Occipital lobe (tissue), 2 donors: ENCODE results near the gene MYBPH. TPM values are rescaled to one million over a fixed set of nuclear protein-coding genes. Genes with fewer than 3 reads are reported as not detected.

ENCODE experiments used
- DNase-seq: peaks from one replicate; lab custom pipeline; 2025; lab: John Stamatoyannopoulos, UW
- total RNA-seq: library from RNA; depleted of rRNA; stranded (reverse); fragments of >200 nt; gene quantifications from one replicate; pipeline ENCODE4 v1.2.3, GENCODE V29; 2014

Gene MYBPH
- total RNA-seq, 1 donor from 2014 or later, result not detected

GRCh38 chr1:203150511-203151297 is 24.9 kb downstream of the MYBPH start:
- DNase-seq, result no peak

DNA sequence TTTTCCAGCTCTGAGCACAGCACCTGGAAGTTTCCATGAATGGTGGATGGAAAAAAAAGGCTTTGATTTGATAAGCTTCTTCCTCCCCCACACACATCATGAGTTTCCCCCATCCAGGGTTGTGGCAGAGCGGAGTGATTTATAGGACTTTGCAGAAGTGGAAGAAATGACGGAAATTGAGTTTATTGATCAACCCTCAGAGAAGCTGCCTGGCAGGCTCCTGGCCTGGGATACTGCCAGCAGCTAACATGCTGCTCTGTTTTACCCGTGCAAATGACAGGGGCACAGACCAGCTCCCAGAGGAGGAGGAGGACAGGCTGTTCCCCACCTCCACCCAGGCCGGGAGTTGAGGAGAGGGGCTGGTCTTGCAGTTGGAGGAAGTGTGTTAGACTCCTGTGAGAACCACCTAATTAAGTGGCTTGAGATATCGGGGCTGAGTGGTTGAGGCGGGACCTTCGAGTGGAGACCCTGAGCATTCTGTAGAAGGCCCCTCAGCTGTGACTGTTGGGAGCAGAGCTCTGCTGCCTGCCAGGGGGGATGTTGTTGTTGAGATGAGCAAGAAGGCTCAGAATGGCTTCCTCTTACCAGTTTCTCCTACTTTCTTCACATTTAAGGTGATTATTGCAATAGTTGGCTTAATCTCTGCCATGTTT is 26.3 kb downstream of the MYBPH start:
- DNase-seq, result no peak

DNA sequence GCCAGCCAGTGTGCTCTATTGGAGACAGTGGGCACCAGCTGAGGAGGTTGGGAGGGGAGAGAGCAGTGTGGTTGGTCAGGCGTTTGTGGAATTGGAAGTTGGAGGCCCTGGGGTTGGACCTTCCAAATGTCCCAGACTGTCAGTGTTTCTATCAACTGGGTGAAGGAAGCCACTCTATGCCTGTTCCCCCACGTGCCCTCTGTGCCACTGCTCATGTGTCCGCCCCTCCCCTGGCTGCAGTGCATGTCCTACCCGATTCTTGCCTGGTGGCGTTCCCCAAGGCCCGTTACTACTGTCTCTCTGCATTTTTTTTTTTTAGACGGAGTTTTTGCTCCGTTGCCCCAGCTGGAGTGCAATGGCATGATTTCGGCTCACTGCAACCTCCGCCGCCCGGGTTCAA is 27.0 kb downstream of the MYBPH start:
- DNase-seq, result no peak

- DNase-seq, result no peak
These were observed 27.5 kb downstream of the MYBPH start for GRCh38 chr1:203148127-203148526.

DNA sequence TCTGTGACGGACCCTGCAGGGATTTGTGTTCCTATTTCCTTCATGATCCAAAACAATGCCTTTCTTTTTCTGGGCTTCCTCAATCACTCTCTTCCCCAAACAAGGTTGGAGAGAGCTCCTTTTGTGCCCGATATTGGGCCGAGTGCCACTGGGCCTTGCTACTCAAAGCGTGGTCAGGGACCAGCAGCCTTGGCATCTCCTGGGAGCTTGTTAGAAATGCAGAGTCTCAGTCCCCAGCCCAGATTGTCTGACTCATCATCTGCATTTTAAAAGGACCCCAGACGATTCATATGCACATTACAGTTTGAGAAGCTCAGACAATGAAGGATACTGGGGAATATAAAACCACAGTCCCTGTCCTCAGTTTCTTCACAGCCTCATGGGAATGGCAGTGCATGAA is 28.2 kb downstream of the MYBPH start:
- peak; percentile 51 for DNase-seq

DNA sequence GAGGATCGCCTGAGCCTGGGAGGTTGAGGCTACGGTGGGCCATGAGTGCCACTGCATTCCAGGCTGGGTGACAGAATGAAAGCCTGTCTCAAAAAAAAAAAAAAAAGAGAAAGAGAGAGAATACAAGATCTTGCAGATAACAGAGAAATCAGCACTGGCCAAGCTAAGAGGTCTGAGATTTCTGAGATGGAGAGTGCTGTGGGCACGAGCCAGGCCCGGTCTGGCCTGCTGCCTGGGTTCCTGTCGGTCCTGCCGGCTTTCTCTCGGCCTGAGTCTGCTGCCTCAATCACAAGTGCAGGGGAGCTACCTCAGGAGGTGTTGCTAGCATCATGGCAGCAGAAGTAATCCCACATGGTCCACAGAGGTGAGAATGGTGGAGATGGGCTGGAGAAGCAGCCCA is 29.1 kb downstream of the MYBPH start:
- no peak for DNase-seq

DNA sequence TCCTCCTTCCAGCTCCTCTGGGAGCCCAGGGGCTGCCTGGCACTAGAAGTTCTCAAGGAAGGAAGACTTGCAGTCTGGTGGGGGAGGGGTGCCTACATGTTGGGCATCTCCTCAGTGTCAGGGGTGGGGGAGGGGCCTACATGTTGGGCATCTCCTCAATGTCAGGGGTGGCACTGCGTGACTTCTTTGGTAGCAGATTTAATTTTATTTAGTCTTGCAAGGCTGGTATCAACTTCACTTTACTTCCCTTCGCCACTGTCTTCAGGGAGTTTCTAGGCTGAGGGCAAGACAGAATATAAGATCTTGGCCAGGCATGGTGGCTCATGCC is 29.6 kb downstream of the MYBPH start:
- DNase-seq, result no peak

DNA sequence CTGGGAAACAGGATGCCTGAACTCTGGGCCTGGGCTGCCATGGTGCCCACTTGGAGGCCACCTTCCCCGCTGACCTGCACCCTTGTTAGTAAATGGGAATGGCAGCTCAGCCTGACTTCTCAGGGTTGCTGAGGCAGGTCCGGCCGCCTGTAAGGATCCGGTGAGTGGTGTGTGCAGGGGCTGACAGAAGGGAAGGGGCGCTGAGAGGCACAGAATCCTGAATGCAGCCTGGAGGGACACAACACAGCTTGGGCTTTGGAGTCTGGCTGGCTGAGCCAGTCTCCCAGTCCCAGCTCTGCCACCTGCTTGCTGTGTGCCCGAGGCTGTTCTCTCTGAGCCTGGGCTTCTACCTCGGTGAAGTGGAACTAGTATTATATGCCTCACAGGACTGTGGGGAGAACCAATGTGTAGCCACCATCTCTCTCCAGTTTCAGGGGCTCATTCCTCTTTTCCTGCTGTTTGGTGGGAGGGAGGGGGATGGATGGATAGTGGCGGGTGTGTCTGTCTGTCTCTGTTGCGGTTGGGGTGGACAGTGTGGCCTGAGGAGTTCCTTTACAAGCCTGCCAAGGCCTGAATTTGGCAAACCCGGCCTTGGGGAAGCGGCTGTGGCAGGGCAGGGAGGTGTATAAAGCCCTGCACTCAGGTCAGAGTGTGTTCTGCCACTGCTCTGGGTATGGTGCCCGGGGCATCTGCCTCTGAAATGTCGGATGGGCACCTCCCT is 30.1 kb downstream of the MYBPH start:
- no peak for DNase-seq

- peak; percentile 66 for DNase-seq
These were observed 31.0 kb downstream of the MYBPH start for GRCh38 chr1:203144661-203145060.

GRCh38 chr1:203143641-203144040 is 32.0 kb downstream of the MYBPH start:
- DNase-seq, result no peak

DNA sequence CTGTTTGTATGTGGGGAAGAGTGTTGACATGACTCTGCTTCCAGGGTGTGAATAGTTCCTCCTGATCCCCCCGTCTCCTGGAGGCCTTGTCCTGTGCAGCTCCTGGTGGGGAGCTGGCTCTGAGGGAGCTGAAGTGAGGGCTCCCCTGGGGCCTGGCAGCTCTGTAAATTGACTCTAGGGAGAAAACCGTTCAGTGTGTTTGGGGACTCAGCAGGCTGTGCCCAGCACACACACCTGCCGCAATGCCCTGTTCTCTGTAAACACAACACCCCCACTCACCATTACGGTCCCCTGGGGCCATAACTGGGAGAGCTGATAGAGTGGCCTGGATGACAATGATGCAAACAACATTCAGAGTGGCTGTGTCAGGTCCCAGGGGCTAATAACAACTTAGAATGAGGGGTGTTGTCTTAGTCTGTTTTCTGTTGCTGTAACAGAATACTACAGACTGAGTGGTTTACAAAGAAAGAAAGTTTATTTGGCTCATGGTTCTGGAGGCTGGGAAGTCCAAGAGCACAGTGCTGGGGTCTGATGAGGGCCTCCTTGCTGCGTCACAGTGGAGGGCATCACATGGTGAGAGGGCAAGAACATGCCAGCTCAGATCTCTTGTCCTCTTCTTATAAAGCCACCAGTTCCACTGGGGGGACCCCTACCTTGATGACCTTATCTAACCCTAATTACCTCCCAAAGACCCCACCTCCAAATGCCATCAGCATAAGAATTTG is 32.8 kb downstream of the MYBPH start:
- DNase-seq, result no peak

DNA sequence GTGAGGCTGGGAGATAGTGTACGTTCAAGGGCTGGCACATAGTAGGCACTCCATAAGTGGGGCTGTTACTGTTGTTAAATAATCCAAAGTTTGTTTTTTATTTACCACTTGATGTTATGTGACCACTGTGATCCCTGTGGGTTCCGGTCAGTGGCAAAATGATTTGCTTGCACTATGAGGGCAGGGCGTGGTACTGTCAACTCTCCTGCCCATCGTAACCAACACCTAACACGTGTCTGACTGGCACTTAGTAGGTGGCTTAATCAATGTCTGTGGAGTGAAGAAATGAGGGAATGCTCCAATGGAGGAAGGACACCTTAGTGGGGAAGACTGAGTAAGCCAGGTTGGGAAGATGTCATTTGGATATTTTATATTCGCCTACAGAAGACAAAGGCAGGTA is 33.5 kb downstream of the MYBPH start:
- no peak for DNase-seq

DNA sequence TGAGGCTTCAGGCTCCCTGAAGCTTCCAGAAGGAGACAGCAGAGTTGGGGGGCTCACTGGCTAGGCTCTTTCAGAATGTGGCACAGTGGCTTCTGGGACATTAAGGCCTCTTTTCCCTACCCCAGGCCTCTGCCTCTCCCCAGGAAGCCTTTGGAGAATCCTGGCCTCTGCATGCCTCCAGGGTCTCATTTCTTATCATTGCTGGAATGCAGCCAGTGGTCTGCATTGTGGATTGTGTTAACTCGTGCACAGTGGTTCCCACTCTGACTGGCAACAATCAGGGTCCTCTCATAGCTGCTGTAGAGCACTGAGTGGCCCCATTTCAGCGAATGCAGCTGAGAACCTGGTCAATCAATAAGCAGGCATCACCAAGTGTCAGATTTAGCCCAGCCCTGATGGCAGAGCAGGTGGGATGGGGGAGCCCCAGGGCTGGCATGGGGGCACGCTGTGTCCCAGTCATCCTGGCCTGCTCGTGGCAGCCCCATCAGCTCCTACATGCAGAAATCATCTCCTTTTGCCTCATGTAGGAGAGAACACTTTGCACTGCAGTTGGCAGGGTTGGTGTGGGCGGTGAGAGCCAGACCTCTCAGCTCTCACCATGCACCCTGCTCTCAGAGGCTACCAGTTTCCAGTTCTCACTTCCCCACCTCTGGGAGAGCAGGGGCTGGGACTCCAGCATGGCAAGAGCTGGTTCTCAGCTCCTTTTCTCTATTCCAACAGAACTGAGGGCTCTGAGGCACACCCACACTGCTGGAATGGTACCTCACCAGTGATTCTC is 34.7 kb downstream of the MYBPH start:
- no peak for DNase-seq

- no peak for DNase-seq
These were observed 35.6 kb downstream of the MYBPH start for GRCh38 chr1:203139976-203140475.

GRCh38 chr1:203138066-203138465 is 37.6 kb downstream of the MYBPH start:
- DNase-seq, result no peak

- no peak for DNase-seq
These were observed 38.3 kb downstream of the MYBPH start for GRCh38 chr1:203137324-203137723.

- no peak for DNase-seq
These were observed 39.1 kb downstream of the MYBPH start for GRCh38 chr1:203136409-203137042.

GRCh38 chr1:203135636-203136305 is 39.9 kb downstream of the MYBPH start:
- DNase-seq, result no peak

- DNase-seq, result peak; percentile 74
These were observed 41.5 kb downstream of the MYBPH start for GRCh38 chr1:203133970-203134725.
